ENCODE measurements around the gene ZNF341. TPM values are rescaled to one million over a fixed set of nuclear protein-coding genes. Genes with fewer than 3 reads are reported as not detected.

ZNF341 gene
- total RNA-seq, 2 experiments from 2014 or later, result 2.1 to 2.7 TPM

GRCh38 chr20:33784225-33784624, 52.4 kb downstream of the ZNF341 start:
- no peak overlapping the region for H3K27ac ChIP-seq (ENCODE audit: low read depth in 1 of 2, low read length in 2 of 2)
- TF ChIP-seq CTCF (IDR thresholded peaks at IDR 0.05), result no peak
- Mint-ChIP-seq H3K4me1 (ENCODE audit: low read depth) (peaks cover 11% of the 10 kb centered on the region), H3K4me3 (no peak overlapping the region), H3K9me3 (no peaks in the 10 kb centered on the region), H3K27me3 (no peaks in the 10 kb centered on the region), H3K27ac (no peak overlapping the region), H3K36me3 (ENCODE audit: low read depth) (peaks cover 31% of the 10 kb centered on the region)
- peaks cover 17% of the 10 kb centered on the region for H3K4me1 ChIP-seq (ENCODE audit: insufficient read depth, low read length)
- no peaks in the 10 kb centered on the region for H3K27me3 ChIP-seq (ENCODE audit: control insufficient read depth in 1 of 2, insufficient read depth in 2 of 2, low read length in 2 of 2)
- peaks cover 4% of the 10 kb centered on the region for H3K36me3 ChIP-seq (ENCODE audit: insufficient read depth, low read length)
- no peaks in the 10 kb centered on the region for H3K9me3 ChIP-seq (ENCODE audit: control insufficient read depth in 1 of 2, insufficient read depth in 1 of 2, low read length in 2 of 2)
- H3K4me3 ChIP-seq (ENCODE audit: low read length), result no peak overlapping the region
- ATAC-seq (ENCODE audit: poor library complexity) (no peak), DNase-seq (no peak)
- POLR2A ChIA-PET, result no interaction called here
- intact Hi-C loops (cut with DNase I, micrococcal nuclease), result no loop called here
- CTCF ChIA-PET, result no interaction called here

GRCh38 chr20:33785503-33785902, 53.7 kb downstream of the ZNF341 start:
- intact Hi-C loops (cut with DNase I, micrococcal nuclease), result no loop called here
- peaks cover 27% of the 10 kb centered on the region for H3K36me3 Mint-ChIP-seq (ENCODE audit: low read depth)
- ChIA-PET CTCF (no interaction called here), POLR2A (no interaction called here)
- peak in 1 of 14 experiments; percentile 16 for DNase-seq
- no peaks in the 10 kb centered on the region for H3K27me3 Mint-ChIP-seq
- no peak overlapping the region for H3K27ac ChIP-seq (ENCODE audit: low read depth in 1 of 2, low read length in 2 of 2)
- H3K36me3 ChIP-seq (ENCODE audit: insufficient read depth, low read length), result peaks cover 9% of the 10 kb centered on the region
- H3K4me3 Mint-ChIP-seq, result no peak overlapping the region
- peaks cover 14% of the 10 kb centered on the region for H3K4me1 ChIP-seq (ENCODE audit: insufficient read depth, low read length)
- no peak overlapping the region for H3K27ac Mint-ChIP-seq
- no peak for ATAC-seq (ENCODE audit: poor library complexity)
- no peak for TF ChIP-seq CTCF (IDR thresholded peaks at IDR 0.05)
- H3K27me3 ChIP-seq (ENCODE audit: control insufficient read depth in 1 of 2, insufficient read depth in 2 of 2, low read length in 2 of 2), result no peaks in the 10 kb centered on the region
- H3K9me3 Mint-ChIP-seq, result no peaks in the 10 kb centered on the region
- H3K9me3 ChIP-seq (ENCODE audit: control insufficient read depth in 1 of 2, insufficient read depth in 1 of 2, low read length in 2 of 2), result no peaks in the 10 kb centered on the region
- H3K4me3 ChIP-seq (ENCODE audit: low read length), result no peak overlapping the region
- peaks cover 11% of the 10 kb centered on the region for H3K4me1 Mint-ChIP-seq (ENCODE audit: low read depth)

- no peak overlapping the region for H3K4me3 Mint-ChIP-seq
- CTCF ChIA-PET, result no interaction called here
- no peaks in the 10 kb centered on the region for H3K27me3 ChIP-seq (ENCODE audit: control insufficient read depth in 1 of 2, insufficient read depth in 2 of 2, low read length in 2 of 2)
Observed at GRCh38 chr20:33787253-33787891, 55.6 kb downstream of the ZNF341 start.

More at GRCh38 chr20:33787253-33787891, 55.6 kb downstream of the ZNF341 start:
- Histone ChIP-seq H3K36me3 (ENCODE audit: insufficient read depth, low read length) (peaks cover 13% of the 10 kb centered on the region), H3K9me3 (ENCODE audit: control insufficient read depth in 1 of 2, insufficient read depth in 1 of 2, low read length in 2 of 2) (no peaks in the 10 kb centered on the region), H3K4me1 (ENCODE audit: insufficient read depth, low read length) (peaks cover 14% of the 10 kb centered on the region), H3K27ac (ENCODE audit: low read depth in 1 of 2, low read length in 2 of 2) (no peak overlapping the region), H3K4me3 (ENCODE audit: low read length) (no peak overlapping the region)
- no peak for DNase-seq
- no peak for ATAC-seq (ENCODE audit: poor library complexity)
- Mint-ChIP-seq H3K4me1 (ENCODE audit: low read depth) (peaks cover 11% of the 10 kb centered on the region), H3K27me3 (no peaks in the 10 kb centered on the region), H3K36me3 (ENCODE audit: low read depth) (peaks cover 24% of the 10 kb centered on the region), H3K9me3 (no peaks in the 10 kb centered on the region), H3K27ac (no peak overlapping the region)
- TF ChIP-seq CTCF (IDR thresholded peaks at IDR 0.05), result no peak
- intact Hi-C loops (cut with DNase I, micrococcal nuclease), result no loop called here
- POLR2A ChIA-PET, result interaction anchor here (1.0 kb wide), 1 partner anchor 324 kb away, joined by 3 read pairs; no protein-coding TSS in a partner anchor
